ENCODE data around the gene CNGA4.

CNGA4 gene

GRCh38 chr11:6238902-6239301 lies at the start of gene CNGA4:
Gene CNGA4, plus strand, starts transcription at chr11:6239089. Its CDS starts 118 bp downstream, at chr11:6239207.
- no peak for DNase-seq

DNA sequence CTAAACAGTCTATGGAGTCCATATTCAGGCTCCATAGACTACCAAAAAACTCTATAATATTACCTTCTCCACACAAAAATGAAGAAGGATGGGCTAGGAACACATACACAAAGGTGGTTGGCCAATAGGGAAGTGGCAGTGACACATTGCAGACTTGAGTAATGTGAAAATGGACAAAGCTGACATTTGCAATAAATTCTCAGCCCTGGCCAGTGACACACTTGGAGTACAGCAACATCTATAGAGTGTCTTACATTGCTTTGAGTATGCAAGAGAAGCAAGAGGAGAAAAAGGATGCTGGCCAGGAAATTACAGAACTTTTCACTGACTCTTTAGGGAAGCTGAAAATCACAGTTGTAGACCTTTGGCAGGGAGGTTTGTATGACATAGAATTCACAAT lies 47.1 kb upstream of the CNGA4 start:
- no peak for DNase-seq

DNA sequence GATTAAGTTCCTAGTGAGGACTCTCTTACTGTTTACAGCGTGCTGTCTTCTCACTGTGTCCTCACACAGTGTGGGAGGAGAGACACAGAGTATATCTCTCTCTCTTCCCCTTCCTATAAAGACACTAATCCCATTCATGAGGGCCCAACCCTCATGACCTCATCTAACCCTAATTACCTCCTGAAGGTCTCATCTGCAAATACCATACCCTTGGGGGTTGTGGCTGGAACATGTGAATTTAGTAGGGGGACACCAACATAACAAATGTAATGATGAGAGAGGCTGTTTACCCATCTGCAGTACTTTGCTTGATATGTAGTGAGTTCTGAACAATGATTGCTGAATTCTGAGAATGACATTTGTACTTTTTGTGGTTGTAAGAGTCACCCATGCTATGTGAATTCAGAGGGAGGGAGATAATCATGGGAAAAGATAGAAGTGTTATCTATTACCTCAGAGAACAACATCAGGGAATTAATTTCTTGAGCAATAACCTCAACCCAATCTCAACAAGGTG lies 44.8 kb upstream of the CNGA4 start:
- no peak for DNase-seq

DNA sequence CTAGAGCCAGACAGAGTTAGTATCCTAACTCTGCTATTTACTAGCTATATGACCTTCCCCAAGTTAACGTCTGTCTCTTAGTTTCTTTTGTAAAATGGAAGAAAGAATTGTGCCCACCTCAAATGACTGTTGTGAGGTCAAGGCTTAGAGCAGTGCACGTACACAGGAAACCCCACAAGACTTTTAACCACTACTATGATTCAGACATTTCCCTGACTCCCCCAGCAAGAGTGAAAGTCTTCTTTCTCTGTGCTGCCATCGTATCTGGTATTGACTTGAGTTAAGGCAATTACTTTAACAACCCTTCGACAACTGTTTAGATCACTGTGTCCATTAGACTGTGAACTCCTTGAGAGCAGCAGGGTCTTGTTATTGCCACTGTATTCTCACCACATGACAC lies 42.5 kb upstream of the CNGA4 start:
- DNase-seq: no peak

GRCh38 chr11:6197466-6198200 lies 41.3 kb upstream of the CNGA4 start:
- no peak for DNase-seq

- no peak for DNase-seq
Observed at GRCh38 chr11:6199174-6199810, 39.6 kb upstream of the CNGA4 start, which contains the start of gene OR52W1. Gene OR52W1, plus strand, starts transcription at chr11:6199224. Its CDS starts 0 bp downstream, at chr11:6199224.

DNA sequence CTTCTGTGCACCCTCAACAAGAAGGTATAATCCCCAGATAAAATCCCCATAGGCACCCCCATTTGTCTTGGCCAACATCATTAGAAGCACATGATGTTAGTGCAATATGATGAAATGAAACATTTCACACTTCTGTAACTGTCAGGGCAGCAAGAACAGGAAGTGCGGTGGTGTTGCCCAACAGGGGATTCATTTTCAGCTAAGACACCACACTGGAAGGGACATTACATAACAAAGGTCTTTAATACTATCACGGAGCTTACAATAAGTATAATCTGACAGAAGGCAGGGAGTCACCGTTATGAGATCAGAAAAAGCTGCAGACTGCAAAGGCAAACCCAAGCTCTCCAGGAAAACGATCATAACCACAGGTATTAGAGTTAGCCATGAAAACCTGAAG lies 37.9 kb upstream of the CNGA4 start:
- DNase-seq: no peak

DNA sequence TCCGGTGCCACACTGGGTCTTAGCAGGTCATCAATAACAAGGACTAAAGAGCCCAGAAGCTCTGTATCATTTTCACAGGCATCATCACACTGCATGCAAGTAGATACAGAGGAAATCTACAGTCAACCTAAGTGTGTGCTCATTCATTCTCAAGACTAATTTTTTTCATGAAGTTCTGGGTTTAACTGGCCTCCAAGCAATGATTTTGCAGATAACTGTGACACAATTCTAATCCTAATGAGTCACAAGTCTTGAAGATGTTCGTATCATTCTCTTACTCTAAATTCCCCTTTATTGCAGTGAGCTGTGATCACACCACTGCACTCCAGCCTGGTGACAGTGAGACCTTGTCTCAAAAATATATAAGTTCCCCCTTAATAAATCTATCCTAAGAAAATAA lies 37.4 kb upstream of the CNGA4 start:
- no peak for DNase-seq

DNA sequence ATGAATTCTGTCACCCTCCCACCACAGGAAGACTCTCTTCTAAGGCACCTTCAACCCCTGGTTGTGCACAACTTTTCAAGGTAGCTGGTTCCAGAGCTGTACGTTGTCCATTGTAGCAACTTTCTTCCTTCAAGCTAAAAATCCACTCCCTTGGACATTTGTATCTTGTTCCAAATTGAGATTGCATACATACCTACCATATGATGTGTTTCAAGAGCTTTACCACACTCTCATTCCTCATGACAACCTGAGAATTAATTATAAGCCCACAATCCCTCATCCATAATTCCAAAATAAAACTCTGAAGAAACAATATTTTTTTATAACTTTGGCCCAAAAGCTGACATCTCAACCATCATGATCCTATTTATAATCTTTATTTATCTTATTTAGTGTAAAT lies 36.8 kb upstream of the CNGA4 start:
- no peak for DNase-seq

- DNase-seq: no peak
Observed at GRCh38 chr11:6203327-6203726, 35.6 kb upstream of the CNGA4 start.

GRCh38 chr11:6204706-6205105 lies 34.2 kb upstream of the CNGA4 start:
- no peak for DNase-seq

DNA sequence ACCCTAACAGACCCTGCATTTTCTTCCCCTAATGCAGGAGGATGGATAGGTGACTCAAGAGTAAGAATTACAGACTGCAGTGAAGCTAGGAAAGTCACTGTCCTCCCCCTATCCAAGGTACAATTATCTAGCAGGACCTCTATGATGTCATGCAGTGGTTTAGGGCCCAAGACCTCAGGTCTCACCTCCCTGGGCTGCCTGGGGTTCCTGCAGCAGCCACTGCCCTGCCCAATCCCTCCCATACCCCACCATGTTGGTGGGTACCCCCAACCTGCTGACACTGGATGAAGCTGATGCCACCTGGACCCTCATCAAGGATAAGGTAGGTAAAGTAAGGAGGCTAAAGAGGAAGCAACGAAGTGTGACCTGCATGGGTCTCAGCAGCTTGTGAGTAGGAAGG lies 33.5 kb upstream of the CNGA4 start, which contains the start of gene C11orf42:
TSS of gene C11orf42 (plus strand) at position 192 of the 400 bp plus-strand sequence. CDS start at position 251, 59 bp downstream.
- DNase-seq: no peak

GRCh38 chr11:6206456-6207180 lies 32.3 kb upstream of the CNGA4 start:
- DNase-seq: no peak

DNA sequence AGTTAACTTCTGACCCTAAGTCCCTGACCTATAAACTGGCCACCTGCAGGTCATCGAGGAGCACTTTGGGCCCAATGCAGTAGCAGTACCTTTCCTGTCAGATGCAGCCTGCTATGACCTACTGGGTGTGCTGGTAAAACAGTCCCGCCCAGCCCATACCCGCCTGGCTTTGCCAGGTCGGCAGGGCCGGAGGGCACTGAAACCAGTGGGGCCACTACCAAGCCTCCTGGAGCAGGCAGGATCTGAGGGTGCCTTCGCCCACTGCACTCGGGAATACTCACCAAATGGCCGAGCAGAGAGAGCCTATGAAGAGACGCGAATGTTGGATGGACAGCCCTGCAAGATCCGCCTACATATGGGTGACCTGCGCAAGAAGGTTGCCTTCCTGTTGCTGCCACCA lies 29.1 kb upstream of the CNGA4 start:
- no peak for DNase-seq

GRCh38 chr11:6210274-6210955 lies 28.5 kb upstream of the CNGA4 start:
- DNase-seq: no peak

DNA sequence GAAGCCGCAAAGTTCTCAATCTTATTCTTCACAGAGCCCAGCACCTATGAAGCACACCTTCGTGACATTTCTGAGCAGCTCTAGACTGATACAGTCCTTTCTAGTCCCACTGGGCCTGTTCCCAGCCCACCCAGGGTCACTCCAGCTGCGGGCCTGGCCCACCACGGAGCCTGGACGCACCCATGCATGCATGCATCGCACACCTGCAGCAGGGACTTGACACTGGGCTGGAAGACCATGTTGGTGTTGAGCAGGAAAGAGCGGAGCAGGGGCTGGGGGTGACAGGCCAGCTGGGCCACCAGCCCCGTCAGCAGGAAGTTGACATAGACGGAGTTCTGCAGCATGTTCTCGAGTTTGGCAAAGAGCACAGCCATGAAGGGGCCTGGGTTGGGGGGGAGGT lies 24.4 kb upstream of the CNGA4 start:
- no peak for DNase-seq

GRCh38 chr11:6216501-6216900 lies 22.4 kb upstream of the CNGA4 start:
- DNase-seq: no peak

DNA sequence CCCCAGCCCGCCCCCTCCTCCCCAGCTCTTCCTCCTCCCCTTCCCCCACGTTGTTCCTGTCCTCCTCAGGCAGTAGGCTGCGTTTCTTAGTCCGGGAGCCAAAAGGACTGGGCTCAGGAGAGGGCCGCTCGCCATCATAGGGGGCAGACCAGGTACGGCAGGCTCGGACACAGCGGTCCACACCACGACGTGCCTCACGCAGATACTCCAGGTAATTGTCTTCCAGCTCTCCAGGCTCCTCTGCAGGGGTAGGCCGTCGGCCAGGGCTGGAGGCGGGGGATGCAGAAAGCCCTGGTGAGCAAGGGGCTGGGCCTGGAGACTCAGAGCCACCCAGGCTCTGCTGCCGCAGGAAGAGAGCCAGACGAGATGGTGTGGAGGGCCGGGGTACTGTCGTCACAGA lies 21.2 kb upstream of the CNGA4 start:
- no peak for DNase-seq

DNA sequence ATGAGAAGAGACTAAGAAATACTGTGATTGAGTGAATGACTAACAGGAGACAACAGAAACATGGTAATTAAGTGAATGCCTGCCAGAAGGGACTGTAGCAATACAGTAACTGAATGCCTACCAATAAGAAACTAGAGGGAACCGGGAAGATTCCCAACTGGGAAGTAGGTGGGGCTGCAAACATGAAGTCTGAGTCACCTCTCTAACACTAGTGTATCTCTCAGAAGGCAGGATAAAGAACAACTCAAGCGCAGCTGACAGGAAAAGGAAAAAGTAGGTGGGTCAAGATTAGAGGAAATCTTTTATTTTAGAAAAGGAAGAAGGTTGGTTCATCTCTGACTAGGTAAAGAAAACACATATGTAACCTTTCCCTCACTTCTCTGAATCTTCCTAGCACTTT lies 19.5 kb upstream of the CNGA4 start:
- no peak for DNase-seq

- no peak for DNase-seq
Observed at GRCh38 chr11:6223854-6224253, 15.0 kb upstream of the CNGA4 start.

- DNase-seq: no peak
Observed at GRCh38 chr11:6224421-6224820, 14.5 kb upstream of the CNGA4 start.

- no peak for DNase-seq
Observed at GRCh38 chr11:6225024-6225423, 13.9 kb upstream of the CNGA4 start.

- no peak for DNase-seq
Observed at GRCh38 chr11:6225896-6226295, 13.0 kb upstream of the CNGA4 start.
